ENCODE results near the gene CENPU. TPM values are rescaled to one million over a fixed set of nuclear protein-coding genes. Genes with fewer than 3 reads are reported as not detected.

The CENPU gene
- total RNA-seq, 1 donor from 2014 or later, result 2.2 TPM

- Histone ChIP-seq H3K27ac (peak overlapping the region; percentile 96), H3K9me3 (no peaks in the 10 kb centered on the region), H3K4me3 (peak overlapping the region; percentile 66), H3K27me3 (ENCODE audit: low read depth) (no peaks in the 10 kb centered on the region), H3K4me1 (peaks cover 41% of the 10 kb centered on the region), H3K36me3 (peaks cover 13% of the 10 kb centered on the region)
- intact Hi-C loops (cut with DNase I), result no loop called here
- no peak for TF ChIP-seq CTCF (IDR thresholded peaks at IDR 0.05)
- ATAC-seq (no peak), DNase-seq (no peak)
Observed at GRCh38 chr4:184647266-184648053, 86.4 kb downstream of the CENPU start.

- no peak overlapping the region for H3K27ac ChIP-seq
- peaks cover 41% of the 10 kb centered on the region for H3K4me1 ChIP-seq
- no peak for TF ChIP-seq CTCF (IDR thresholded peaks at IDR 0.05)
- H3K27me3 ChIP-seq (ENCODE audit: low read depth), result no peaks in the 10 kb centered on the region
- H3K9me3 ChIP-seq, result no peaks in the 10 kb centered on the region
- no peak for ATAC-seq
- no peak for DNase-seq
- H3K4me3 ChIP-seq, result no peak overlapping the region
- intact Hi-C loops (cut with DNase I), result no loop called here
- H3K36me3 ChIP-seq, result peaks cover 22% of the 10 kb centered on the region
Observed at GRCh38 chr4:184645904-184646610, 87.8 kb downstream of the CENPU start.

- peaks cover 22% of the 10 kb centered on the region for H3K36me3 ChIP-seq
- H3K4me1 ChIP-seq, result peaks cover 34% of the 10 kb centered on the region
- no peaks in the 10 kb centered on the region for H3K9me3 ChIP-seq
- no peak overlapping the region for H3K4me3 ChIP-seq
- intact Hi-C loops (cut with DNase I), result no loop called here
- H3K27me3 ChIP-seq (ENCODE audit: low read depth), result no peaks in the 10 kb centered on the region
- ATAC-seq, result no peak
- no peak overlapping the region for H3K27ac ChIP-seq
- no peak for TF ChIP-seq CTCF (IDR thresholded peaks at IDR 0.05)
- no peak for DNase-seq
Observed at GRCh38 chr4:184644553-184645307, 89.2 kb downstream of the CENPU start.

Other genes with a start within 250 kb of the CENPU start
- 17.8 TPM for gene CASP3, start 84.6 kb downstream of the CENPU start, total RNA-seq
- 14.0 TPM for gene PRIMPOL, start 84.4 kb downstream of the CENPU start, total RNA-seq
- 321 TPM for gene ACSL1, start 91.9 kb upstream of the CENPU start, total RNA-seq